Natural killer cell (primary cell): ENCODE results near the gene NAV1. TPM values are rescaled to one million over a fixed set of nuclear protein-coding genes. Genes with fewer than 3 reads are reported as not detected.

Experiments
- ATAC-seq, 3 donors: fragments of 150-1000 bp in 2 of 3; fragments of 200-7000 bp in 1 of 3; cut with Tn5 transposase; 1 replicate in 1 of 3; 2 replicates in 2 of 3; pipeline ENCODE4 v1.10.0; 2021; ENCODE audit warnings: mild to moderate bottlenecking in 2 of 3, moderate library complexity in 2 of 3
- DNase-seq, 2 donors: peaks; one replicate each; pipeline versions ENCODE4 v3.0.0 to v3.0.0-alpha.2; 2013 to 2021; ENCODE audit warnings: mixed read lengths in 1 of 2
- H3K27ac ChIP-seq: one replicate; pipeline ENCODE4 v1.5.1; 2013; ENCODE audit warnings: mild to moderate bottlenecking, low read length
- H3K27me3 ChIP-seq: one replicate; pipeline ENCODE4 v1.6.1; 2013; ENCODE audit warnings: low read length; ENCODE audit not compliant: control insufficient read depth, insufficient read depth
- H3K36me3 ChIP-seq: one replicate; pipeline ENCODE4 v1.6.1; 2013; ENCODE audit warnings: low read length; ENCODE audit not compliant: control insufficient read depth, insufficient read depth
- H3K4me1 ChIP-seq: one replicate; pipeline ENCODE4 v1.6.1; 2013; ENCODE audit warnings: low read length; ENCODE audit not compliant: control insufficient read depth, insufficient read depth
- H3K4me3 ChIP-seq: one replicate; pipeline ENCODE4 v1.5.1; 2013; ENCODE audit warnings: low read length
- H3K9me3 ChIP-seq: one replicate; pipeline ENCODE4 v1.6.1; 2013; ENCODE audit warnings: low read length; ENCODE audit not compliant: control insufficient read depth, insufficient read depth
- H3K27ac Mint-ChIP-seq, 2 donors: one replicate each; pipeline ENCODE4 v1.8.0; 2022; ENCODE audit warnings: mild to moderate bottlenecking in 2 of 2, mixed read lengths in 2 of 2, moderate library complexity in 1 of 2
- H3K27me3 Mint-ChIP-seq, 2 donors: one replicate each; pipeline ENCODE4 v1.8.0; 2022; ENCODE audit warnings: low read depth in 2 of 2, mixed read lengths in 2 of 2
- H3K36me3 Mint-ChIP-seq: one replicate; pipeline ENCODE4 v1.8.0; 2022; ENCODE audit warnings: mixed read lengths
- H3K4me1 Mint-ChIP-seq, 2 donors: one replicate each; pipeline ENCODE4 v1.8.0; 2022; ENCODE audit warnings: mixed read lengths in 2 of 2
- H3K4me3 Mint-ChIP-seq: one replicate; pipeline ENCODE4 v1.8.0; 2022; ENCODE audit warnings: mild to moderate bottlenecking, moderate library complexity, mixed read lengths
- H3K9me3 Mint-ChIP-seq, 2 donors: one replicate each; pipeline ENCODE4 v1.8.0; 2022; ENCODE audit warnings: mixed read lengths in 2 of 2
- CTCF ChIP-seq: fragments of 200-600 bp; IDR thresholded peaks from one replicate; pipeline ENCODE4 v1.8.0; 2022; ENCODE audit warnings: antibody characterized with exemption
- WGBS: methylation state at CpG from one replicate; pipeline ENCODE4 v1.1.7; 2013; ENCODE audit warnings: missing lambda C conversion rate; ENCODE audit not compliant: insufficient coverage; 5-methylcytosine and 5-hydroxymethylcytosine counted together
- intact Hi-C: fragments of 100-400 bp; cut with micrococcal nuclease; formaldehyde crosslinking; loops from one replicate; pipeline ENCODE4 v1.14.2; 2022
- total RNA-seq, 4 donors: library from RNA; stranded (reverse); fragments of 120-200 nt in 1 of 4; gene quantifications; one replicate each; pipeline versions ENCODE4 v1.2.3 to v1.2.4, GENCODE V29; 2013 to 2022

The NAV1 gene
- total RNA-seq, 3 donors from 2014 or later (not counting 1 experiment from before 2014, with no cell fraction given): 2.5 to 3.9 (median 2.8) TPM

DNA sequence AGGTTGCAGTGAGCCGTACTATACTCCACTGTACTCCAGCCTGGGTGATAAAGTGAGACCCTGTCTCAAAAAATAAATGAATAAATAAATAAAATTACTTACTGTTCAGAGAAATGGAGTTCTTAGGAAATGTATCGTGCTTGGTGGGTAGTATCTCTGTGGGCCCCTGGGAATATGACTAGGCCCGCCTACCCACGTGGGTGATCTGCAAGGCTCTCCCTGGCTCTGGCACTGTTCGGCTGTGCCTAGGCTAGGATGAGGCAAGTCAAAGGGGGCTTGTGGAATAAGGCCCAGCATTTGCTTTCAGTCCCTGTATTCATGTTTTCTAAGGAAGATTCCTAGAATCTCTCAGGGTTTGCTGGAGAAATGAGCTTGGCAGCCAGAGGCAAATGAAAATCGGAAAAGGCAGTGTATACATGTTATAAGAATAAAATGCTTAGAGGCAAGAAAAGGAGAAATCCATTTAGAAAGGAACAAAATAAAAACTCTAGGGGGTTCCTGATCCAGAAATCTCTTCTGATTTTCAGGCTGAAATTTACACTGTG, 27.5 kb upstream of the NAV1 start:
- Histone ChIP-seq H3K4me1 (peaks cover 12% of the 10 kb centered on the region), H3K4me3 (no peak overlapping the region), H3K9me3 (no peaks in the 10 kb centered on the region), H3K36me3 (no peaks in the 10 kb centered on the region), H3K27ac (no peak overlapping the region), H3K27me3 (no peaks in the 10 kb centered on the region)
- peaks cover 1 to 10% of the 10 kb centered on the region in 2 donors for H3K4me1 Mint-ChIP-seq
- H3K27ac Mint-ChIP-seq: no peak overlapping the region
- no peaks in the 10 kb centered on the region for H3K36me3 Mint-ChIP-seq
- TF ChIP-seq CTCF: no peak
- no peaks in the 10 kb centered on the region for H3K27me3 Mint-ChIP-seq
- no peaks in the 10 kb centered on the region for H3K9me3 Mint-ChIP-seq
- no peak overlapping the region for H3K4me3 Mint-ChIP-seq
- intact Hi-C loops: loop anchor here (5.0 kb wide), 1 partner anchor 74 kb away; no protein-coding TSS in a partner anchor
- WGBS: 96% methylated on average over 5 of the region's 6 CpGs
- ATAC-seq (no peak), DNase-seq (no peak)

GRCh38 chr1:201511941-201512539, 26.9 kb upstream of the NAV1 start:
- H3K27ac ChIP-seq: no peak overlapping the region
- Mint-ChIP-seq H3K4me1 (peaks cover 0 to 8% of the 10 kb centered on the region in 2 donors), H3K36me3 (no peaks in the 10 kb centered on the region), H3K4me3 (no peak overlapping the region), H3K9me3 (no peaks in the 10 kb centered on the region), H3K27ac (no peak overlapping the region), H3K27me3 (no peaks in the 10 kb centered on the region)
- DNase-seq: no peak
- intact Hi-C loops: loop anchor here (2.0 to 5.0 kb wide), 2 partner anchors 63 to 75 kb away; no protein-coding TSS in a partner anchor
- no peaks in the 10 kb centered on the region for H3K36me3 ChIP-seq
- TF ChIP-seq CTCF: no peak
- no peaks in the 10 kb centered on the region for H3K27me3 ChIP-seq
- no peak overlapping the region for H3K4me3 ChIP-seq
- H3K4me1 ChIP-seq: peaks cover 10% of the 10 kb centered on the region
- WGBS: 85% methylated on average over 6 of the region's 6 CpGs
- ATAC-seq: peak in 1 of 3 donors; percentile 40
- H3K9me3 ChIP-seq: no peaks in the 10 kb centered on the region

GRCh38 chr1:201513498-201514243, 25.3 kb upstream of the NAV1 start:
- 95% methylated on average over 6 of the region's 6 CpGs for WGBS
- DNase-seq (no peak), ATAC-seq (no peak)
- H3K27ac ChIP-seq: no peak overlapping the region
- no peaks in the 10 kb centered on the region for H3K36me3 ChIP-seq
- Mint-ChIP-seq H3K4me1 (no peaks in the 10 kb centered on the region), H3K36me3 (no peaks in the 10 kb centered on the region), H3K27me3 (no peaks in the 10 kb centered on the region), H3K9me3 (no peaks in the 10 kb centered on the region), H3K4me3 (no peak overlapping the region), H3K27ac (no peak overlapping the region)
- no peak overlapping the region for H3K4me3 ChIP-seq
- no peaks in the 10 kb centered on the region for H3K27me3 ChIP-seq
- TF ChIP-seq CTCF: no peak
- no peaks in the 10 kb centered on the region for H3K4me1 ChIP-seq
- intact Hi-C loops: loop anchor here (1.0 to 5.0 kb wide), 3 partner anchors 31 to 76 kb away; no protein-coding TSS in a partner anchor
- H3K9me3 ChIP-seq: no peaks in the 10 kb centered on the region
